H1 (cell line): ENCODE results near the gene BMAL2. TPM values are rescaled to one million over a fixed set of nuclear protein-coding genes. Genes with fewer than 3 reads are reported as not detected.

Source experiments
- CTCF ChIA-PET: fragments of 300-600 bp; sonication (Branson Sonifier 250); formaldehyde crosslinking; loops from one replicate; lab custom pipeline; 2021; ENCODE audit not compliant: partially characterized antibody; lab: Charles Lee
- POLR2A ChIA-PET: fragments of 300-600 bp; sonication (Branson Sonifier 250); formaldehyde crosslinking; loops from one replicate; lab custom pipeline; 2021; ENCODE audit warnings: inconsistent platforms; ENCODE audit not compliant: partially characterized antibody; lab: Charles Lee
- DNase-seq, 2 experiments: peaks; one replicate each; pipeline versions ENCODE4 v3.0.0 to v3.0.0-alpha.2; 2010 to 2022; ENCODE audit warnings: low spot score in 2 of 2, low read depth in 1 of 2, mixed read lengths in 1 of 2
- FAIRE-seq: peaks from 2 replicates; lab custom pipeline; 2011; peaks lifted over from hg19 to GRCh38; lab: Jason Lieb, UNC
- H2AFZ ChIP-seq: 2 replicates; pipeline ENCODE4 v1.8.1; 2012; ENCODE audit warnings: low read length, inconsistent platforms
- H2AK5ac ChIP-seq: 2 replicates; pipeline ENCODE4 v1.6.1; 2013; ENCODE audit warnings: low read depth, low read length
- H2BK120ac ChIP-seq: replicated peaks from 2 replicates; pipeline ENCODE3; 2013; ENCODE audit warnings: low read depth, low read length, inconsistent platforms
- H2BK12ac ChIP-seq: 2 replicates; pipeline ENCODE4 v1.6.1; 2013; ENCODE audit warnings: low read depth, low read length
- H2BK15ac ChIP-seq: 2 replicates; pipeline ENCODE4 v1.6.1; 2013; ENCODE audit warnings: low read length
- H2BK20ac ChIP-seq: 2 replicates; pipeline ENCODE4 v1.6.1; 2013; ENCODE audit warnings: low read length
- H2BK5ac ChIP-seq: 2 replicates; pipeline ENCODE4 v1.6.1; 2013; ENCODE audit warnings: low read depth, low read length
- H3K14ac ChIP-seq: 2 replicates; pipeline ENCODE4 v1.6.1; 2013; ENCODE audit warnings: inconsistent platforms; ENCODE audit not compliant: insufficient read length
- H3K18ac ChIP-seq: 2 replicates; pipeline ENCODE4 v1.6.1; 2013; ENCODE audit warnings: low read length; ENCODE audit errors: extremely low read depth
- H3K23ac ChIP-seq: 2 replicates; pipeline ENCODE4 v1.6.1; 2013; ENCODE audit warnings: inconsistent platforms; ENCODE audit not compliant: insufficient read length
- H3K23me2 ChIP-seq: 2 replicates; pipeline ENCODE4 v1.6.1; 2013; ENCODE audit warnings: low read depth, low read length
- H3K27ac ChIP-seq: 2 replicates; pipeline ENCODE4 v1.6.1; 2011; ENCODE audit warnings: low read depth, low read length, inconsistent platforms
- H3K27me3 ChIP-seq, 4 experiments: replicated peaks in 1 of 4; 1 replicate in 1 of 4; 2 replicates in 3 of 4; pipeline versions ENCODE4 v1.6.1 to v1.8.1; 2011 to 2013; ENCODE audit warnings: low read length in 3 of 4, mild to moderate bottlenecking in 3 of 4, inconsistent platforms in 2 of 4, mixed read lengths in 2 of 4, moderate library complexity in 1 of 4; ENCODE audit not compliant: control insufficient read depth in 3 of 4, insufficient read depth in 3 of 4; ENCODE audit errors: extremely low read depth in 1 of 4
- H3K36me3 ChIP-seq, 4 experiments: 2 replicates each; pipeline versions ENCODE4 v1.6.1 to v1.8.1; 2011 to 2013; ENCODE audit warnings: mild to moderate bottlenecking in 4 of 4, low read length in 3 of 4, moderate library complexity in 2 of 4, control low read depth in 1 of 4, inconsistent platforms in 1 of 4; ENCODE audit not compliant: insufficient read depth in 4 of 4, control insufficient read depth in 2 of 4
- H3K4ac ChIP-seq: replicated peaks from 2 replicates; pipeline ENCODE3; 2013; ENCODE audit warnings: low read length, low read depth, mixed read lengths, inconsistent platforms; ENCODE audit not compliant: insufficient read length
- H3K4me1 ChIP-seq, 4 experiments: replicated peaks in 1 of 4; 1 replicate in 1 of 4; 2 replicates in 3 of 4; pipeline versions ENCODE4 v1.6.1 to v1.8.1; 2011 to 2013; ENCODE audit warnings: low read length in 3 of 4, inconsistent platforms in 2 of 4, mixed read lengths in 1 of 4; ENCODE audit not compliant: insufficient read depth in 4 of 4, control insufficient read depth in 3 of 4
- H3K4me2 ChIP-seq, 2 experiments: 2 replicates each; pipeline versions ENCODE4 v1.6.1 to v1.8.1; 2011 to 2013; ENCODE audit warnings: low read depth in 2 of 2, low read length in 2 of 2, control low read depth in 1 of 2, inconsistent platforms in 1 of 2, mild to moderate bottlenecking in 1 of 2; ENCODE audit not compliant: insufficient read depth in 1 of 2
- H3K4me3 ChIP-seq, 4 experiments: fragments of 200-600, 300-600 bp in 1 of 4; sonication (generic), shearing (Covaris generic), sonication (Bioruptor Twin) in 1 of 4; 2 replicates each; pipeline versions ENCODE4 v1.5.1 to v1.8.1; 2011 to 2016; ENCODE audit warnings: low read length in 4 of 4, low read depth in 3 of 4, control low read depth in 2 of 4, inconsistent platforms in 2 of 4, mild to moderate bottlenecking in 2 of 4, mixed read lengths in 1 of 4, moderate library complexity in 1 of 4; ENCODE audit not compliant: insufficient read depth in 2 of 4; ENCODE audit errors: extremely low read depth in 1 of 4
- H3K56ac ChIP-seq: replicated peaks from 2 replicates; pipeline ENCODE3; 2013; ENCODE audit warnings: low read depth, mild to moderate bottlenecking, mixed read lengths, low read length, inconsistent platforms; ENCODE audit not compliant: insufficient read length
- H3K79me1 ChIP-seq: 2 replicates; pipeline ENCODE4 v1.6.1; 2013; ENCODE audit warnings: low read depth, low read length, control low read depth
- H3K79me2 ChIP-seq, 2 experiments: 2 replicates each; pipeline versions ENCODE4 v1.6.1 to v1.8.1; 2012 to 2013; ENCODE audit warnings: low read length in 2 of 2, mild to moderate bottlenecking in 2 of 2, inconsistent platforms in 1 of 2; ENCODE audit not compliant: insufficient read depth in 2 of 2, control insufficient read depth in 1 of 2
- H3K9ac ChIP-seq, 4 experiments: replicated peaks in 1 of 4; 1 replicate in 1 of 4; 2 replicates in 3 of 4; pipeline versions ENCODE4 v1.6.1 to v1.8.1; 2011 to 2013; ENCODE audit warnings: low read depth in 3 of 4, low read length in 3 of 4, control low read depth in 2 of 4, mild to moderate bottlenecking in 2 of 4, moderate library complexity in 2 of 4, inconsistent platforms in 1 of 4; ENCODE audit errors: extremely low read depth in 1 of 4
- H3K9me3 ChIP-seq, 2 experiments: 2 replicates each; pipeline versions ENCODE4 v1.6.1 to v1.8.1; 2012 to 2013; ENCODE audit warnings: mild to moderate bottlenecking in 2 of 2, moderate library complexity in 2 of 2, control low read depth in 1 of 2, inconsistent platforms in 1 of 2, low read depth in 1 of 2, low read length in 1 of 2, mixed read lengths in 1 of 2; ENCODE audit not compliant: insufficient read depth in 2 of 2
- H4K20me1 ChIP-seq, 2 experiments: replicated peaks in 1 of 2; 2 replicates each; pipeline versions ENCODE3 to v1.8.1; 2011 to 2013; ENCODE audit warnings: inconsistent platforms in 2 of 2, low read length in 2 of 2, mild to moderate bottlenecking in 1 of 2; ENCODE audit not compliant: insufficient read depth in 2 of 2, control insufficient read depth in 1 of 2
- H4K5ac ChIP-seq: 2 replicates; pipeline ENCODE4 v1.6.1; 2013; ENCODE audit warnings: low read length, low read depth, mixed read lengths, inconsistent platforms; ENCODE audit not compliant: insufficient read length
- H4K8ac ChIP-seq: 2 replicates; pipeline ENCODE4 v1.8.0; 2013; ENCODE audit warnings: mild to moderate bottlenecking, moderate library complexity, low read length, inconsistent platforms; ENCODE audit not compliant: insufficient read depth; ENCODE audit errors: extremely low read depth
- H4K91ac ChIP-seq: replicated peaks from 2 replicates; pipeline ENCODE3; 2013; ENCODE audit warnings: low read length, mixed read lengths, inconsistent platforms; ENCODE audit not compliant: insufficient read length
- GABPA ChIP-seq: IDR thresholded peaks from 2 replicates; pipeline ENCODE4 v1.6.1; 2011; ENCODE audit warnings: mild to moderate bottlenecking, low read length, moderate library complexity, borderline replicate concordance; ENCODE audit not compliant: insufficient read depth
- GTF2F1 ChIP-seq: IDR thresholded peaks from 2 replicates; pipeline ENCODE4 v1.6.1; 2012; ENCODE audit warnings: low read depth, low read length, improper control_type of control experiment, borderline replicate concordance
- TCF12 ChIP-seq: IDR thresholded peaks from 2 replicates; pipeline ENCODE4 v1.6.1; 2011; ENCODE audit warnings: low read depth, mild to moderate bottlenecking, low read length
- WGBS, 2 experiments: shearing (Covaris generic) in 1 of 2; methylation state at CpG; one replicate each; pipeline versions ENCODE4 v1.1.6 to v1.1.7; 2013 to 2015; ENCODE audit warnings: low lambda C conversion rate in 2 of 2, mixed read lengths in 2 of 2, inconsistent platforms in 1 of 2, low coverage in 1 of 2, missing lambda C conversion rate in 1 of 2; ENCODE audit not compliant: insufficient replicate concordance in 2 of 2, insufficient coverage in 1 of 2, insufficient read length in 1 of 2; ENCODE audit errors: extremely low coverage in 1 of 2, missing lambda C conversion rate in 1 of 2; 5-methylcytosine and 5-hydroxymethylcytosine counted together
- polyA plus RNA-seq, 7 experiments: library from polyadenylated mRNA; depleted of rRNA in 3 of 7; stranded (reverse) in 5 of 7; unstranded in 2 of 7; fragments of >200 nt in 5 of 7; fragments of 200-250 nt in 2 of 7; gene quantifications; 1 replicate in 5 of 7; 2 replicates in 1 of 7; 4 replicates in 1 of 7; pipeline versions ENCODE4 v1.2.1 to v1.2.3, GENCODE V29; 2011 to 2013; ENCODE audit warnings: missing spikeins in 2 of 7, mixed read lengths in 2 of 7
- total RNA-seq: library from RNA; stranded (reverse); fragmentation: NEBNext Ultra II Directional; extraction: Animal tissue kit (Norgen Biotek cat#: 25700); gene quantifications from 2 replicates; pipeline ENCODE4 v1.2.1, GENCODE V29; 2021

Gene BMAL2
- total and polyA plus RNA-seq, 2 of the 8 experiments (the other 6 are each of a cell fraction or from before 2014, with no cell fraction given) = 3.2 to 20.6 TPM

DNA sequence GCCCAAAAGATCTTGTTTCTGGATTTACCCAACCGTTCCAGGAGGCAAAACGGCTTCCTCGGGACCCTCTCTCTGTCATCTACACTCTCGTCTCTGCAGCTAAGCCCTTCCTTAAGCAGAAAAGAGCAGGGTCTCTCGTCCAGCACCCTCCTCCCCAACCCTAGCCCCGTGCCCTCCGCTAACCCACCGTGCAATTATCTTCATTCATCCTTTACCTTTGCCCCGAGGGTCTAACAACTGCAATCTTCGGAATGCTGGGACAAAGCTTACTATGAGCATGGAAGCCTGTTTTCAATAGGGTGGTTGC lies 276 bp upstream of the BMAL2 start:
- no peak overlapping the region for H2BK20ac ChIP-seq
- WGBS, 2 experiments = 15% methylated on average over 10 of the region's 10 CpGs; no CpG with 5 or more reads in 1 of the 2 experiments
- H2AK5ac ChIP-seq = no peak overlapping the region
- no peaks in the 10 kb centered on the region for H3K9me3 ChIP-seq
- H3K36me3 ChIP-seq = no peaks in the 10 kb centered on the region; a peak in 1 of 8 replicates
- peaks cover 3% of the 10 kb centered on the region; the same call in 1 of the 2 replicates for H3K79me1 ChIP-seq
- no peak overlapping the region for H4K91ac ChIP-seq
- no peak overlapping the region for H4K8ac ChIP-seq
- peaks cover 0 to 8% (median 2%) of the 10 kb centered on the region in 4 experiments; a peak in 5 of 7 replicates for H3K4me1 ChIP-seq
- H3K4me2 ChIP-seq = peak overlapping the region; percentile 70 to 88
- H3K56ac ChIP-seq = no peak overlapping the region
- H2BK120ac ChIP-seq = no peak overlapping the region
- no peak for FAIRE-seq
- H2BK15ac ChIP-seq = peak overlapping the region; percentile 9; the same call in 1 of the 2 replicates
- peak overlapping the region; percentile 68 to 80 (median 71) for H3K4me3 ChIP-seq
- no peak for DNase-seq
- H2BK5ac ChIP-seq = no peak overlapping the region
- ChIA-PET CTCF (no interaction called here), POLR2A (interaction anchor here (0.8 to 2.3 kb wide), 10 partner anchors 8 to 394 kb away, joined by 3 to 11 read pairs (median 4); partner anchors contain the start of gene FGFR1OP2)
- H3K4ac ChIP-seq = no peak overlapping the region
- peak overlapping the region; percentile 4; the same call in 1 of the 2 replicates for H2BK12ac ChIP-seq
- TF ChIP-seq TCF12 = no peak
- TF ChIP-seq GABPA = no peak
- no peak for TF ChIP-seq GTF2F1
- peak overlapping the region; percentile 42; the same call in 1 of the 2 replicates for H3K18ac ChIP-seq
- peaks cover 0 to 28% of the 10 kb centered on the region in 2 experiments; a peak in 2 of 4 replicates for H3K79me2 ChIP-seq
- H3K27ac ChIP-seq = no peak overlapping the region; the same call in 1 of the 2 replicates
- H3K23ac ChIP-seq = no peak overlapping the region
- peaks cover 2 to 3% of the 10 kb centered on the region in 2 experiments for H4K20me1 ChIP-seq
- peaks cover 3 to 14% (median 7%) of the 10 kb centered on the region in 4 experiments for H3K27me3 ChIP-seq
- peak overlapping the region in 3 of 4 experiments; percentile 31 to 77 (median 67); a peak in 5 of 7 replicates for H3K9ac ChIP-seq
- H2AFZ ChIP-seq = peak overlapping the region; percentile 93
- no peak overlapping the region for H4K5ac ChIP-seq
- no peak overlapping the region for H3K14ac ChIP-seq
- H3K23me2 ChIP-seq = peaks cover 12% of the 10 kb centered on the region
